Measurements from ENCODE around the gene IGSF23. TPM values are rescaled to one million over a fixed set of nuclear protein-coding genes. Genes with fewer than 3 reads are reported as not detected.

IGSF23 gene
- total RNA-seq, 2 experiments from 2014 or later = not detected

DNA sequence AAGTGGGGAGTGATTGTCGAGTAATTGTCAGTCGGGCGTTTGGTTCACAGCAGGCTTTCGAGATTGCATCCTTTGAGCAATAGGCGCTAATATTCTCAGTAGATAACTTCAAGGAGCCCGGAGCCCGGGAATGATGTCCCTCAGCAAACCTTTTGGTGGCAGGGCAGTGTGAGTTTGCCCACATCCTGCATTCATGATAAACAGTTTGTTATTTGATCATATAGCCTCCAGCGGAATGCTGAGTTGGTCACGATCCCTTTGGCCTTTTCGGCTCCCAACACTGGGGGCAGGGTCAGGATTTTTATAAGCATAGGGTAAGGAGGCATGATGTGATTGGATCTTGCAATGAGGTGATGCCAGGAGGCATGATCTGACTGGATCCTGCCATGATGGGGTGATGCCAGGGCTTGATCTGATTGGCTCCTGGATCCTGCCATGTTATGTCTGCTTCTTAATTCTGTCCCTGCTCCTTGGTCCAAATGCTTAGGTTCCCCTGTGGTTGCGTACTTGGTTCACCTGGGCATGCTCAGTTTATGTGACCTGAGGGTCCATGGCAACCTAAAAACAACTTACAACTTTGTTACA, 38.2 kb upstream of the IGSF23 start:
- no peak overlapping the region for H3K27ac Mint-ChIP-seq
- intact Hi-C loops (cut with DNase I, micrococcal nuclease) = no loop called here
- no peaks in the 10 kb centered on the region for H3K36me3 Mint-ChIP-seq (ENCODE audit: low read depth)
- H3K9me3 Mint-ChIP-seq (ENCODE audit: low read depth) = peaks cover 2% of the 10 kb centered on the region
- DNase-seq (no peak), ATAC-seq (no peak)
- H3K27me3 Mint-ChIP-seq = no peaks in the 10 kb centered on the region
- CTCF ChIA-PET = no interaction called here
- no peak overlapping the region for H3K4me3 Mint-ChIP-seq
- H3K4me1 Mint-ChIP-seq = no peaks in the 10 kb centered on the region
- POLR2A ChIA-PET = no interaction called here

DNA sequence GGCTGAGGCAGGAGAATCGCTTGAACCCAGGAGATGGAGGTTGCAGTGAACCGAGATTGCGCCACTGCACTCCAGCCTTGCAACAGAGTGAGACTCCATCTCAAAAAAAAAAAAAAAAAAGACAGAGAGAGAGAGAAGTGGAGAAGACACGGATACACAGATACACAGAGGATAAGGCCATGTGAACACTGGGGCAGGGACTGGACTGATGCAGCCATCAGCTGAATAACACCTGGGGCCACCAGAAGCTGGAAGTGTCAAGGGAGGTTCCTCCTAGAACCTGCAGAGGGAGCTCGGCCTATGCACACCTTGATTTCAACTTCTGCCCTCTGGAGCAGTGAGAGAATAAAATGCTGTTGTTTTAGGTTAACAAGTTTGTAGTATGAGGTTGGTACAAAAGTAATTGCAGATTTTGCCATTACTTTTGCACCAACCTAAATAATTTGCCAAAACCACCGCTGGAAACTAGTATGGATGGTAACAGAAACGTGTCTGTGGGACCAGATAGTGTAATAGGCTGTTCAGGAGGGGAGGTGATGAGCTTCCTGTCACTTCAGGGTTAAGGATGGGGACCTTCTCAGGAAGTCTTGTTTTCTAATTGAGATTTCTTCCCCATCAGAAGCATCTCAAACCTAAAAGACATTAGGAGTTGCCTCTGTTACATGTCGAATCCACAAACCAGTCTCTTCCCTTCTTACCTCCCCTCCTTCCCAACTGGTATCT, 36.4 kb upstream of the IGSF23 start:
- no peak overlapping the region for H3K4me3 Mint-ChIP-seq
- H3K36me3 Mint-ChIP-seq (ENCODE audit: low read depth) = no peaks in the 10 kb centered on the region
- no peak overlapping the region for H3K27ac Mint-ChIP-seq
- no peaks in the 10 kb centered on the region for H3K27me3 Mint-ChIP-seq
- no peaks in the 10 kb centered on the region for H3K4me1 Mint-ChIP-seq
- POLR2A ChIA-PET = no interaction called here
- ATAC-seq (peak; percentile 72), DNase-seq (peak; percentile 63)
- intact Hi-C loops (cut with DNase I, micrococcal nuclease) = loop anchor here (1.0 kb wide), 1 partner anchor 80 kb away; no protein-coding TSS in a partner anchor
- H3K9me3 Mint-ChIP-seq (ENCODE audit: low read depth) = peaks cover 2% of the 10 kb centered on the region
- CTCF ChIA-PET = interaction anchor here (0.9 to 1.7 kb wide), 12 partner anchors 9 to 207 kb away, joined by 3 to 10 read pairs (median 4); no protein-coding TSS in a partner anchor

DNA sequence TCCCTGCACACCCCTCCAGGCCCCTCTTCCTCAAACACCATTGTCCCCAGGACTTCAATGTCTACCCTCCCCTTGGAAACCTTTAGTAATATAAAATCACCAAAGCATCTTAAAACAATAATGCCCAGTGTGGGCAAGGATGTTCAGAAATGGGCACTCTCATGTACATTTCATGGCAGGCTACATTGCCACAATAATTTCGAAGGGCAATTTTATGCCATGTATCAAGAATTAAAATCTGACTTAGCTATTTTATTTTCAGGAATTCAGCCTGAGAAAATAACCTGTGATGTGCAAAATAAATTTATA, 35.8 kb upstream of the IGSF23 start:
- ATAC-seq = no peak
- ChIA-PET POLR2A (no interaction called here), CTCF (interaction anchor here (1.0 to 1.7 kb wide), 10 partner anchors 9 to 207 kb away, joined by 3 to 10 read pairs (median 4); no protein-coding TSS in a partner anchor)
- Mint-ChIP-seq H3K9me3 (ENCODE audit: low read depth) (peaks cover 2% of the 10 kb centered on the region), H3K27ac (no peak overlapping the region), H3K4me3 (no peak overlapping the region), H3K27me3 (no peaks in the 10 kb centered on the region), H3K4me1 (no peaks in the 10 kb centered on the region), H3K36me3 (ENCODE audit: low read depth) (no peaks in the 10 kb centered on the region)
- DNase-seq = no peak
- intact Hi-C loops (cut with DNase I, micrococcal nuclease) = loop anchor here (1.0 kb wide), 1 partner anchor 80 kb away; no protein-coding TSS in a partner anchor

DNA sequence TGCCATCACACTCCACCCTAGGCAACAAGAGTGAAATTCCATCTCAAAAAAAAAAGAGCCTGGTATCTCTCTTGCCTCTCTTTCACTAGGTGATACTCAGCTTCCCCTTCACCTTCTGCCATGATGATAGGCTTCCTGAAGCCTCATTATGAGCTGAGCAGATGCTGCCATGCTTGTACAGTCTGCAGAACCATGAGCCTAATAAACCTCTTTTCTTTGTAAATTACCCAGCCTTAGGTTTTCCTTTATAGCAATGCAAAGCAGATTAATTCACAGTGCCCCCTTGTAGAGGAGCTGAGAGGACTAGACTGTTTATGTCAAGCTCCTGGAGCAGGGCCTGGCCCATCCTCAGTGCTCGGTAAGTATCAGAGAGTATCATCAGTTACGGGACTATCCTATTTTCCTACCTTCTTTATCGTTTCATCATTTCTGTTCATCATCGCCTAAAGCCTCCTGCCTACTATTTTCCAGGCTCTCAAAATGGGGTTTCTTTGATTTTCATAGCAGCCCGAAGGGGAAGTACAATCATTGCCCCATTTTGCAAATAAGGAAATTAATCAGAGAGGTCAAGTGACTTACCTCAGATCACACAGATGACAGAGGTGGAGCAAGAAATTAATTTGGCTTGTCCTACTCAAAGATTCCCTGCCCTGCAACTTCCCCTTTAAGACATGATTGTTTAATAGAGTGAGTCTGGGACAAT, 33.5 kb upstream of the IGSF23 start:
- Mint-ChIP-seq H3K36me3 (ENCODE audit: low read depth) (no peaks in the 10 kb centered on the region), H3K27me3 (peaks cover 8% of the 10 kb centered on the region), H3K4me1 (no peaks in the 10 kb centered on the region), H3K4me3 (no peak overlapping the region), H3K9me3 (ENCODE audit: low read depth) (peaks cover 2% of the 10 kb centered on the region), H3K27ac (no peak overlapping the region)
- POLR2A ChIA-PET = no interaction called here
- intact Hi-C loops (cut with DNase I, micrococcal nuclease) = no loop called here
- DNase-seq (no peak), ATAC-seq (no peak)
- CTCF ChIA-PET = no interaction called here

DNA sequence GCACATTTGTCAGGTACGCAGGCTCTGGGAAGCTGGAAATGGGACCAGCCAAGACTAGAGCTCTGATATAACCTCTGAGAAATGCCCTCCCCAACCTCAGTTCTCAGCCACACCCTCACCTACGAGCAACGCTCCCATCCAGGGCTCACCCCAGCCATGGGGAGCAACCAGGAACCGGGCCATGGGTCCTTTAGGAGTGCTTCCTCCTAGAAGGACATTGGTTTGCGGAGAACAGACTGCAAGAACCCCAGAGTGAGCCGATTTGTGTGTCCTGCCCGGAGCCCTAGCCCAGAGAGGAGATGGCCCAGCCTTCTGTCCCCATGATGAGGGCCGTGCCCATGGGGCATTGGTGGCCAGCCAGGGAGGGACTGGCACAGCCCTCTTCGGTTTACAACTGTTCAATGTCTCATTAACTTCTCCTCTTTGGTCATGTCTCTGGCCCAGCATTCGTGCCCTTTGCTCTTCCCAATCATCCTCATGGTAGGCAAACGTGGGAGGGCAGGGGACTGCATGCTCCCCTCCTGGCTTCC, 32.9 kb upstream of the IGSF23 start:
- POLR2A ChIA-PET = no interaction called here
- no peaks in the 10 kb centered on the region for H3K4me1 Mint-ChIP-seq
- no peak overlapping the region for H3K4me3 Mint-ChIP-seq
- DNase-seq (no peak), ATAC-seq (no peak)
- intact Hi-C loops (cut with DNase I, micrococcal nuclease) = no loop called here
- H3K27me3 Mint-ChIP-seq = peaks cover 8% of the 10 kb centered on the region
- CTCF ChIA-PET = interaction anchor here (0.6 kb wide), 1 partner anchor 9 kb away, joined by 3 read pairs; no protein-coding TSS in a partner anchor
- H3K9me3 Mint-ChIP-seq (ENCODE audit: low read depth) = peaks cover 2% of the 10 kb centered on the region
- H3K36me3 Mint-ChIP-seq (ENCODE audit: low read depth) = no peaks in the 10 kb centered on the region
- no peak overlapping the region for H3K27ac Mint-ChIP-seq

DNA sequence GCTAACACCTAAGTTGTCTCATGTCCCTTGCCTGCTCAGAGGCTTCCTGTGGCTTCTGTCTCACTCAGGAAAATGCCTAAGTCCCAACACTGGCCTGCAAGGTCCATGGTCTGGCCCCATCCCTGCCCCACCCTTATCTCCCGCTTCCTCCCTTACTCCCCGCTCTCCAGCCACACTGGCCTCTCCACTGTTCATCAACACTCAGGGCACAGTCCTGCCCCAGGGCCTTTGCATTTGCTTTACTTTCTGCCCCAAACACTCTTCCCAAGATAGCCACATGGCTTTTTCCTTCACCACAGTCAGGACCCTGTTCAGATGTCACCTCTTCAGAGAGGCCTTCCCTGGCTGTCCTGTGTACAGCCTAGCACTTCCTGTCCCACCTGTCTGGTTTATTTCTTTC, 32.1 kb upstream of the IGSF23 start:
- peaks cover 8% of the 10 kb centered on the region for H3K27me3 Mint-ChIP-seq
- H3K4me3 Mint-ChIP-seq = no peak overlapping the region
- POLR2A ChIA-PET = no interaction called here
- no peaks in the 10 kb centered on the region for H3K4me1 Mint-ChIP-seq
- no peaks in the 10 kb centered on the region for H3K36me3 Mint-ChIP-seq (ENCODE audit: low read depth)
- peaks cover 2% of the 10 kb centered on the region for H3K9me3 Mint-ChIP-seq (ENCODE audit: low read depth)
- ATAC-seq (no peak), DNase-seq (no peak)
- intact Hi-C loops (cut with DNase I, micrococcal nuclease) = no loop called here
- H3K27ac Mint-ChIP-seq = no peak overlapping the region
- CTCF ChIA-PET = interaction anchor here (0.6 to 0.7 kb wide), 2 partner anchors 10 to 28 kb away, joined by 3 read pairs; no protein-coding TSS in a partner anchor

DNA sequence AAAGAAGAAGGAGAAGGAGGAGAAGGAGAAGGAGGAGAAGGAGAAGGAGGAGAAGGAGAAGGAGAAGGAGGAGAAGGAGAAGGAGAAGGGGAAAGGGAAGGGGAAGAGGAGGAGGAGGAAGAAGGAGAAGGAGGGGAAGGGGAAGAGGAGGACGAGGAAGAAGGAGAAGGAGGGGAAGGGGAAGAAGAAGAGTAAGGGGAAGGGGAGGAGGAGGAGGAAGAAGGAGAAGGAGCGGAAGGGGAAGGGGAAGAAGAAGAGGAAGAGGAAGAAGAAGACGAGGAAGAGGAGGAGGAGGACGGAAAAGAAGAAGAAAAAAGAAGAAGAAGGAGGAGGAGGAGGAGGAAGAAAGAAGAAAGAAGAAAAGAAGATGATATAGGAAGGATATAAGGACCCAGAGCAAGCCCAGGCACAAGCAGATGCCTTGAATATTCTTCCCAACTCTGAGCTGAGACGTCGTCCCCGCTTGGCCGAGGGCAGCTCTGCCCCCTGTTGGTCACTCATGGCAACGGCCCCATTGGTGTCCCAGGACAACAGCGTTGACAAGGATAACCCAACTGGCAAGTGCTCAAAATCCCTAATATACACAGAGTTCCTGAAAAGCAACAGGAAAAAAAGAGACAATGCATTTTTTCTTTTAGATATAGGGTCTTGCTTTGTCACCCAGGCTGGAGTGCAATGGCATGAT, 30.6 kb upstream of the IGSF23 start:
- Mint-ChIP-seq H3K4me3 (no peak overlapping the region), H3K9me3 (ENCODE audit: low read depth) (peaks cover 9% of the 10 kb centered on the region), H3K4me1 (peaks cover 9% of the 10 kb centered on the region), H3K27me3 (peaks cover 8% of the 10 kb centered on the region), H3K27ac (no peak overlapping the region), H3K36me3 (ENCODE audit: low read depth) (no peaks in the 10 kb centered on the region)
- intact Hi-C loops (cut with DNase I, micrococcal nuclease) = no loop called here
- ChIA-PET CTCF (interaction anchor here (0.6 to 2.1 kb wide), 9 partner anchors 9 to 692 kb away, joined by 3 to 9 read pairs (median 4); partner anchors contain the start of gene PVR), POLR2A (no interaction called here)
- DNase-seq = peak; percentile 57
- ATAC-seq = no peak

DNA sequence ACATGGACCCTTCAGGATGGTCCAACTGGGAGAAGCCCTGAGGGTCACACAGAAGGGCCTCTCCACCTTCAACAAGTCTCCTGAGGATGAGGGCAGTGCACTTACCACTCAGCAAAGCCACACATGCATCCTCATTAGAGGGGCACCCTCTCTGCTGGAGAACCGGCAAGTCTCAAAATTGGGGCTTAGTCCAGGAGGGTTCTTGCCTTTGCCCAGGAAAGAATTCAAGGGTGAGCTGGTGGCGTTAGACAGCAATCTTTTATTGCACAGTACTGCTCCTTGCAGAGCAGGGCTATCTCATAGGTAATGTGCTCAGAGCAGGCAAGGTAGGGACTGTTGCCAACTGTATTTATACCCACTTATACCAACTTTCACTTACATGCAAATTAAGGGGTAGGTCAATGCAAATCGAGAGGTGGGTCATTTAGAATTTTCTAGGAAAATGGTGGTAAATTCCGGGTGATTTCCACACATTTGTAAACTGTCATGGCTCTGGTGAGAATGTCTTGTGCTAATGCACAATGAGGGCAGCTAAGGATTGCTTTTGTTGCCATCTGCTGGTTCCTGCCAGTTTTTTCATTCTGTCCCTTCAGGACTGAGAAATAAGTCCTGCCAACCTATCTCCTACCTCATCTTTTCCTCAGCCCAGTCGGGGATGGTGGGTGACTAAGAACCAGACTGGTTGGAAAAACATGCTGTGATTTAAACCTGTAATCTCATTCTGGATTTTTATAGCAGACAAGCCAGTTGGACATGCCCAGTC, 27.8 kb upstream of the IGSF23 start:
- peaks cover 20% of the 10 kb centered on the region for H3K4me1 Mint-ChIP-seq
- intact Hi-C loops (cut with DNase I, micrococcal nuclease) = loop anchor here (5.0 kb wide), 3 partner anchors 57 to 187 kb away; partner anchors contain the start of gene PVR (in 1 of the 2)
- no peak overlapping the region for H3K4me3 Mint-ChIP-seq
- no peak for DNase-seq
- peaks cover 8% of the 10 kb centered on the region for H3K27me3 Mint-ChIP-seq
- H3K36me3 Mint-ChIP-seq (ENCODE audit: low read depth) = no peaks in the 10 kb centered on the region
- CTCF ChIA-PET = interaction anchor here (0.5 to 1.8 kb wide), 3 partner anchors 9 to 199 kb away, joined by 3 to 7 read pairs (median 3); no protein-coding TSS in a partner anchor
- no peak for ATAC-seq
- H3K9me3 Mint-ChIP-seq (ENCODE audit: low read depth) = peaks cover 7% of the 10 kb centered on the region
- no peak overlapping the region for H3K27ac Mint-ChIP-seq
- POLR2A ChIA-PET = no interaction called here

DNA sequence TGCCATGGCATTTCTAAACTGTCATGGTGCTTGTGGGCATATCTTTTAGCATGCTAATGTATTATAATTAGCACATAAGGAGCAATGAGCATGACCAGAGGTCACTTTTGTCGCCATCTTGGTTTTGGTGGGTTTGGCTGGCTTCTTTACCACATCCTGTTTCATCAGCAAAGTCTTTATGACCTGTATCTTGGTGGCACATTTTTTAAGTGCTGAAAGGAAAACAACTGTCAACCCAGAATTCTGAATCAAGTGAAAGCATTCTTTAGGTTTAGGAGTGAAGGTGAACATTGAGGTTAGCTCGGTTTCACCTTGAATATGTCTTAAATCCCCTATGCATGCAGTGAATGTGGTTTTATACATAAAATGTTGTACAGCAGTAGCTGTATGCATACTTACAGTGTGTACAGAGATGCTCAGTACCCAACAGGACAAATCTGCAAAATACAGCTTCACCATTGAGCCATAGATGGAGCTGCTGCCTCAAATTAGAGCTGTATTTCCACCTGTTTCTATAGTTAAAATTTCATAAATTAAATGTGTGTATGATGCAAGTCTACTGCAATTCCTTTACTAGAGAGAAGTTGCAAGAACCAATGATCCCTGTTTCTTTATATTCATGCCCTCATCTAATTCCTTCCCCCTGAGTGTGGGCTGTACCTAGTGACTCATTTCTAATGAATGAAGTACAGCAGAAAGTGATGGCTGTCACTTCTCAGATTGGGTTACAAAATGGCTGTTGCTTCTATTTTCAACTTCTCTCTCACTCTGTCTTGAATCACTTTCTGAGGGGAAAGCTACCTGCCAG, 25.2 kb upstream of the IGSF23 start:
- intact Hi-C loops (cut with DNase I, micrococcal nuclease) = loop anchor here (1.0 to 5.0 kb wide), 4 partner anchors 54 to 184 kb away; partner anchors contain the start of gene PVR (in 1 of the 2)

DNA sequence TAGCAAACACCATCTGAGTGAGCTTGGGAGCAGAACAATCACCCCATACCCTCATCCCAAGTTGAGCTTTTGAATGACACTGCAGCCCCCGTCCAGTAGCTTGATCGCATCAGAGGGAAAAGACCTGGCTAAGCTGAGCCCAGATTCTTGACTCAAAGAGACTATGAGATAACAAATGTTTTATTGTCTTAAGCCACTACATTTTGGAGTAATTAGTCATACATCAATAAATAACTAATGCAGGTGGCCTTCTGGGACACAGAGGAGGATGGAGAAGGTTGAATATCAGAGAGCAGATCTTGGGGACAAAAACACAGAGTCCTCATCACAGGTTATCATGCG, 24.6 kb upstream of the IGSF23 start:
- ATAC-seq (no peak), DNase-seq (peak; percentile 10)
- CTCF ChIA-PET = interaction anchor here (0.7 to 2.0 kb wide), 6 partner anchors 12 to 366 kb away, joined by 3 to 10 read pairs (median 3); no protein-coding TSS in a partner anchor
- Mint-ChIP-seq H3K4me3 (no peak overlapping the region), H3K9me3 (ENCODE audit: low read depth) (peaks cover 7% of the 10 kb centered on the region), H3K27ac (peak overlapping the region; percentile 84), H3K4me1 (peaks cover 20% of the 10 kb centered on the region), H3K36me3 (ENCODE audit: low read depth) (no peaks in the 10 kb centered on the region), H3K27me3 (peaks cover 4% of the 10 kb centered on the region)
- POLR2A ChIA-PET = interaction anchor here (0.6 to 1.0 kb wide), 2 partner anchors 18 to 67 kb away, joined by 3 read pairs; no protein-coding TSS in a partner anchor
- intact Hi-C loops (cut with DNase I, micrococcal nuclease) = loop anchor here (1.0 to 5.0 kb wide), 4 partner anchors 54 to 184 kb away; partner anchors contain the start of gene PVR (in 1 of the 2)

More for the DNA sequence above, 25.2 kb upstream of the IGSF23 start:
- Mint-ChIP-seq H3K4me3 (no peak overlapping the region), H3K4me1 (peaks cover 20% of the 10 kb centered on the region), H3K9me3 (ENCODE audit: low read depth) (peaks cover 7% of the 10 kb centered on the region), H3K27ac (peak overlapping the region; percentile 84), H3K27me3 (peaks cover 6% of the 10 kb centered on the region), H3K36me3 (ENCODE audit: low read depth) (no peaks in the 10 kb centered on the region)
- ChIA-PET CTCF (interaction anchor here (0.7 to 2.0 kb wide), 7 partner anchors 11 to 366 kb away, joined by 3 to 10 read pairs (median 3); no protein-coding TSS in a partner anchor), POLR2A (interaction anchor here (0.6 to 1.0 kb wide), 2 partner anchors 19 to 67 kb away, joined by 3 read pairs; no protein-coding TSS in a partner anchor)
- ATAC-seq (peak; percentile 87), DNase-seq (peak; percentile 71)

Measured in activated CD4-positive, alpha-beta T cell treated with anti-CD3 and anti-CD28 coated beads for 36 hours (primary cell).